NB4 (cell line): ENCODE results near the gene GZMM.

ENCODE experiments used
- POLR2A ChIP-seq: IDR thresholded peaks from 2 replicates; pipeline ENCODE4 v1.6.1; 2011; ENCODE audit warnings: mild to moderate bottlenecking; ENCODE audit not compliant: insufficient read length; ENCODE audit errors: extremely low read depth
- TF ChIP-seq, protein P1 (sequence below): IDR thresholded peaks from one replicate; pipeline ENCODE4 v1.5.1; 2012; ENCODE audit warnings: low read depth, low read length

DNA sequence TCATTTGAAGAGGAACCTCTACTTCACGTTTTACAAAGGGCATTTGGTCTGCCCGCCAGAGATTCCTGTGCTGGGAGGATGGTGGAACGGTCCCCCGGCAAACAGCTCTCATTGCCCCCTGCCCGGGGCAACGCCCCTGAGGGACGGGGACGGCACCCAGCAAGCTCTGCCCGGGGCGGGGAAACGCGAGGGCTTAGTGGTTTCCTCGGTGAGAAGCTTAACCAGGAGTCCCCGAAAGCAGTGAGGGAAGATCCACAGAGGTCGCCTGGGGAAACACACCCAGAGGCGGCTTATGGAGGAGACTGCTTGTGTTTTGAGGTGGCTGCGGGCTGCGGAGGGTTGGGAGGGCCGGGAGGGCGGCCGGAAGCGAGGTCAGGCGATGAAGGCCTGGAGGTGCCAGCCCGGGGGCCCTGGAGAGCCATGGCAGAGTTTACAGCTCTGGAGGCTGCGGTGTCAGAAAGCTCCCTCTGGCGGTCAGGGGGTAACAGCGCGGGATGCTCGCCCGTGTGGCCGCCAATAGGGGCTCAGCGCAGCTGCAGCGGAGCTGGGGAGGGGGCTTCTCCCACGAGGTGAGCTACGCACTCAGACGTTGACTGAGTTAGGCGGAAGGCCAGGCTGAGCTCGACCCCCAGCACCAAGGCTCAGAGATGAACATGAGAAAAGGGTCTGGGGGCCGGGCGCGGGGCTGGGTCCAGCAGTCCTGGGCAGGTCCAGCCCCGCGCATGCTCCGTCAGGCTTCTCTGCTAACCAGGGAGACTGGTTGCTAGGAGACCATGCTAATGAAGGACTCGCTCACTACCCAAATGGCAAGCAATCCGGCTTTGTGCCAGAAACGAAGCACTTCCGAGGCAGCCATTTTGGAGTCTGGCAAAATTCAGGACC, 37.2 kb upstream of the GZMM start:
- TF ChIP-seq, protein P1, sequence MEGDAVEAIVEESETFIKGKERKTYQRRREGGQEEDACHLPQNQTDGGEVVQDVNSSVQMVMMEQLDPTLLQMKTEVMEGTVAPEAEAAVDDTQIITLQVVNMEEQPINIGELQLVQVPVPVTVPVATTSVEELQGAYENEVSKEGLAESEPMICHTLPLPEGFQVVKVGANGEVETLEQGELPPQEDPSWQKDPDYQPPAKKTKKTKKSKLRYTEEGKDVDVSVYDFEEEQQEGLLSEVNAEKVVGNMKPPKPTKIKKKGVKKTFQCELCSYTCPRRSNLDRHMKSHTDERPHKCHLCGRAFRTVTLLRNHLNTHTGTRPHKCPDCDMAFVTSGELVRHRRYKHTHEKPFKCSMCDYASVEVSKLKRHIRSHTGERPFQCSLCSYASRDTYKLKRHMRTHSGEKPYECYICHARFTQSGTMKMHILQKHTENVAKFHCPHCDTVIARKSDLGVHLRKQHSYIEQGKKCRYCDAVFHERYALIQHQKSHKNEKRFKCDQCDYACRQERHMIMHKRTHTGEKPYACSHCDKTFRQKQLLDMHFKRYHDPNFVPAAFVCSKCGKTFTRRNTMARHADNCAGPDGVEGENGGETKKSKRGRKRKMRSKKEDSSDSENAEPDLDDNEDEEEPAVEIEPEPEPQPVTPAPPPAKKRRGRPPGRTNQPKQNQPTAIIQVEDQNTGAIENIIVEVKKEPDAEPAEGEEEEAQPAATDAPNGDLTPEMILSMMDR, result peak; percentile 55
- no peak for TF ChIP-seq POLR2A
